ENCODE measurements around the gene KIZ.
A peak's percentile ranks its signal among the peaks of the same experiment; 100 is the strongest.
"Not testable (repeated sequence)": the region's sequence is repeated elsewhere in the genome, so short reads cannot be mapped to it uniquely, and the experiment has no call there.

KIZ gene

DNA sequence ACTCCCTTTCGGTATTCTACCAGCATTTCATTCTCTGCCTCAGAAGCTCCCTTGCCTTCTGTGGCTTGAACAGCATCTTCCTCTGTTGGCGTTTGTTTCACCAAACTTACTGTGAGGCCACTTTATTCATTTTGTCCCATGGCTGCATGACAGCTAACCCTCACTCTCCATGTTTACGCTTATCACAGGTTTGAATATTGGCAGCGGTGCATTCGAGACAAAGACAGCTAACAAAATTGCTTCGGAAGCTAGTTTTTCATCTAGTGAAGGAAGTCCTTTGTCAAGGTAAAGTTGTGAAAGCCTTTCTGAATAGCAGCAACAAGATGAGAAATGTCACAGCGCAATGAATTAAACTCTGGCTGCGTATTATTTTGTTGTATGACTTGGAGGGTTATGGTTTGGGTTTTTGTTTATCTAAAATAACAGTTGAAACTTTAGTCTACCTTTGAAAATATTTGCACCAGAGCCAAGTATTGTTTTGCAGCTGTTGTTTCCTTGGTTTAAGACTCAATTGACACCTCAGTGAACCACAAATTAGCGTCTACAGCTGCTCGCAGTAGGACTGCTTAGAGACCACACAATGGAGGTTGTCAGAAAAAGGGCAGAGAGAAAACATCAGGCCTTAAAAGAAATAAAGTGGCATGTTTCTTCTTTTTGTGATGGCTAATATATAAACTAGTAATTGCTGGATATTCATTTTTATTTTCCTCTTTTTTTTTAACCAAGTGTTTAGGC, 106.8 kb downstream of the KIZ start:
- DNase-seq: no peak

DNA sequence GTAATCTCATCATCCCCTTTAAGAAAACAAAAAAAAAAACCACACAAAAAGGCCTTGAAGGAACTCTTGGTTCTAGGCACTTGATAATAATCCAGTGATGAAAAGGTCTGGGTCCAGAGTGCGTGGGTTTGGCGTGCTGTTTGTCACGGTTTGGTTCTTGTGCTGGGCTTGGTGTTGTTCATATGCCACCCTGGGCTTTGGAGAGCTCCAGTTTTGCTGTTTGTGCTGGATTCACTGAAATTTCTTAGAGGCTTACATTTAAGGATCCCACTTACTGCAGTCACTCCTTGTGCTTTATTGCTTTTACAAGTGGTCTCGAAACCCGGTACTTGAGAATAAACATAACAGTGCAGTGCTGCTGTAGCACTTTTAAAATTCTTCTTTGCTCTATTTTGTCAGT, 108.4 kb downstream of the KIZ start:
- DNase-seq: no peak

DNA sequence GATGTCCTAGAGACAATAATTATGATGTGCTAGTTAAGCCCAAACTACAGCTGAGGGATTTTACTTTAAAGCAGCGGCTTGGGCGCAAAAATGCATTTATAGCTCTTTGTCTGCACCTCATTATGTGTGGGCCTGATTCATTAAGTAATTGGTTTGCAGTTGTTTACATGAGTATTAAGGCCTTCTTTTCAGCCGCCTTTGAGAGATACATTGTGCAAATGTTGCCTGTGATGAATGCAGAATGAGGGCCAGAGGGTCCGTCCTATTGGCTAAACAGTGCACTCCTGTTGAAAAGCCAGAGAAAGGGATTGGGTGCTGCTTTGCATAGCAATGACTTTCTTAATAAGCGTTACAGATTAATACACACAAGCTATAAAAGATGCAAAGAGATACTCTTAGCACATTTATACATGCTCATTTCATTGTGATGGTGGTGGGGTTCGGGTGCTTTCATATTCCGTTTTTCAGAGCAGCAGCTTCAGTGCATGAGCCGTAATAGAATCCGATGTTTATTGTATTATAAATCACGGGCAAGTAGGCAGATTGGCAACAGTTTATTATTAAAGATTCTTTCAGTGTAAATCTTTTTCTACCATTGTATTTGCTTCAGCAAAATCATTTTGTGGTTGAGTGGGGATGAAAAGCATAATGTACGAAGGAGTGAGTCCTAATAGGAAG, 109.1 kb downstream of the KIZ start:
- DNase-seq: no peak

GRCh38 chr20:21235484-21236445, 109.9 kb downstream of the KIZ start:
- peak; percentile 68 for DNase-seq

- no peak for DNase-seq
These were observed 112.3 kb downstream of the KIZ start for GRCh38 chr20:21237956-21238799.

- DNase-seq: no peak
These were observed 113.1 kb downstream of the KIZ start for GRCh38 chr20:21238818-21239536.

DNA sequence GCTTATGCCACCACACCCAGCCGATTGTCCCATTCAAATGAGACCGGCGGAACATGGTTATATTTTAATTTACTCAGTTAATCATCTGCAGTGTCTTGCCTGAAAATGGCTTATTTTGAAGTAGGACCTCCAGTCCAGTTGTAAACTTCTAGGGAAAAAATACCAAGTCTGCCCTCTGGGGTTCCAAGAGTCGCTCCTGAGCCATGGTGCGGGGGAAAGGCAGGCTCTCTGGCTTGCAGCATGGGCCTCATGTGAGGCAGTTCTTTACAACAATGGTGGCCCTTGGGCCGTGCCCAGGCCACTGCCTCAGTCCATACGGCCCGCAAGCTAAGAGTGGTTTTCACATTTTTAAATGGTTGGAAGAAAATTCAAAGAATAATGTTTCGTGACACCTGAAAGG, 114.5 kb downstream of the KIZ start:
- DNase-seq: no peak

DNA sequence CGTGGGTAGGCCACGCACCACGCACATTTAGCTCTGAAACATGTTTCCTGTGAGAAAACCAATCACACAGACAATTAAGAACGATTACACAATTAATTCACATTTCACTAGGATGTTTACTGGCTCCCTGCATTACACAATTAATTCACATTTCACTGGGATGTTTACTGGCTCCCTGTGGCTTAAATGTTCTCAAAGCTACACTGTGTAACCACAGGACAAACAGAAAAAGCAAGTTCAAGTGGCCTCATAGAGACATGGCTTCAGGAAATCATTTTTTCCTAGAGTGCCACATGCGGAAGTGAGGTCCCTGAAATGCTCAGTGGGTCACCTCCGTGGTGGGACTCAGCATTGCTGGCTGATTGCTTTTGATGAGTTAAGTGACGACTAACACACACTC, 115.5 kb downstream of the KIZ start:
- no peak for DNase-seq

DNA sequence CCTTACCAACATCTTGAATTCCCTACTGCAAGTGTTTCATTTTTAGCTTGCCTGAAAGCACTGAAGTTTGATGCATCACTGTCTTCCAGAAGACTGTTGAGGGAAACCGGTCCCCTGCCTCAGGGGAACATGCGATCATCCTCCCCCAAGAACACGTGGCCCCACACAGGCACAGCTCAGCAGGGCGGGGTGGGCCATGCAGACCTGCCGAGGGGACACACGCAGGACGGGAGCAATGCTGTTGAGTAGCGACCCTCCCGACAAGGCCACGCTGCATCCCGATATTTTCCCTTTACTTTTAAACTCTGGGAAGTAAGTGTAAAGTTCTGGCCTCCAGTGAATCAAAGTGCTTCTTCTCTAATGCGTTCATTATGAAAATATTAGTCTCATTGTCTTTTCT, 117.9 kb downstream of the KIZ start:
- no peak for DNase-seq

- no peak for DNase-seq
These were observed 118.9 kb downstream of the KIZ start for GRCh38 chr20:21244808-21245207.

- DNase-seq: no peak
These were observed 120.3 kb downstream of the KIZ start for GRCh38 chr20:21246161-21246560.

DNA sequence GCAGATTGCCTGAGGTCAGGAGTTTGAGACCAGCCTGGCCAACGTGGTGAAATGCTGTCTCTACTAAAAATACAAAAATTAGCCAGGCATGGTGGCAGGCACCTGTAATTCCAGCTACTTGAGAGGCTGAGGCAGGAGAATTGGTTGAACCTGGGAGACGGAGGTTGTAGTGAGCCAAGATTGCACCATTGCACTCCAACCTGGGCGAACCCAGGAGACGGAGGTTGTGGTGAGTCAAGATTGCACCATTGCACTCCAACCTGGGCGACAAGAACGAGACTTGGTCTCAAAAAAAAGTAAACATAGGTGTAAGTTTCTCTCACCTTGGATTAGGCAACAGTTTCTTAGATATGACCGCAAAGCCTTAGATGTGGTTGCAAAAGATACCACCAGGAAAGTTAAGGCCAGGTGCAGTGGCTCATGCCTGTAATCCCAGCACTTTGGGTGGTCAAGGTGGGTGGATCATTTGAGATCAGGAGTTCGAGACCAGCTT, 121.8 kb downstream of the KIZ start:
- DNase-seq: not testable (repeated sequence)

DNA sequence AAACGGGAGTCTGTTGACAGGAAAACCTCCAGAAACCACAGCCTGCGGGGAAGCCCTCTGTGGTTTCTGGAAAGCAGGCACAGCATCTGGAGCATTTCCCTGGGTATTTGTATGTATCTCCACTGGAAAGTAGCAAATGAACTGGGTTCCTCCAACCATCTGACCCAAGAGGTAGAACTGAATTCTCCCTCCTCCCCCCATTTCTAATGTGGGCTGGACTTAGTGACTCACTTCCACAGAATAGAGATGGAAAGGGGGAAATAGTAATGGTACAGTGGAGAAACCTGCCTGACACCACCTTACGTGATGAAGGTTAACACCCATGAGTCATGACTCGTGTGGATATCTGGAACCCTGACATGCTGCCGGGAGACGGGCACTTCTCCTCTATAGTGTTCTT, 125.4 kb downstream of the KIZ start:
- DNase-seq: no peak

GRCh38 chr20:21257192-21257591, 131.3 kb downstream of the KIZ start:
- no peak for DNase-seq

- DNase-seq: no peak
These were observed 132.5 kb downstream of the KIZ start for GRCh38 chr20:21258411-21258810.

DNA sequence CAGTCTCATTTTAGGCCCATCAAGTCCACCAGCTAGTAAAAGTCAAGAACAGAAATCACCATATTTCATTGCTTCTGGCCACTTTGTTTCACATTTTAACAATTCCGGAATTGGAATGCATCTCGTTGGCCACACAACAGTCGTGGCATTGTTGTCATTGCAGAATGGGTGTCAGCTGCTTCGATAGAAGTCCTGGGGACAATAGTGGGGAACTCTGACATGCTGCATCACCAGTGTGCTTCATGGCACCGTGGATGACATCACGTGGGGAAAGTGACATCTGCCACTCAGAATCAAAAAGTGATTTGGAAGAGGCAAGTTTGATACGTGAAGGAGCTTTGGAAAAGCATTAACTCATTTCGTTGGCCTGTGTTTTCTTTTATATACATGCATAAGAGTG, 133.5 kb downstream of the KIZ start:
- DNase-seq: no peak

DNA sequence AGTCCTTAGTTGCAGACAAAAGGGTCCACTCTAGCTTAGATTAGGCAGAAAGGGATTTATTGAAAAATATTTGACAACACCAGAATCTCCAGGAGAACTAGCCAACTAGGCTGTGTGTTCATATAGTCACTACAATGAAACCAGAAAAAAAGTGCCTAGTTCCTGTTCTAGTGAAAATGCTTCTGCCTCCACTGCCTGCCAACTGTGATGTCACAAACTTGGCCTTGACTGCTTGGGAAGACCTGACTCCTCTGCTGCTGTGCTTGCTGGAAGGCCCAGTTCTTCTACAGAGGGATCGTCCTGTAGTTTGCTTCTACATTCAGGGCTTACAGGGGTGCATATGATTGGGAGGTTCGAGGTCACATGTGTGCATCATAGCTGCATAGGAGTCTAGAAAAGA, 136.9 kb downstream of the KIZ start:
- no peak for DNase-seq

DNA sequence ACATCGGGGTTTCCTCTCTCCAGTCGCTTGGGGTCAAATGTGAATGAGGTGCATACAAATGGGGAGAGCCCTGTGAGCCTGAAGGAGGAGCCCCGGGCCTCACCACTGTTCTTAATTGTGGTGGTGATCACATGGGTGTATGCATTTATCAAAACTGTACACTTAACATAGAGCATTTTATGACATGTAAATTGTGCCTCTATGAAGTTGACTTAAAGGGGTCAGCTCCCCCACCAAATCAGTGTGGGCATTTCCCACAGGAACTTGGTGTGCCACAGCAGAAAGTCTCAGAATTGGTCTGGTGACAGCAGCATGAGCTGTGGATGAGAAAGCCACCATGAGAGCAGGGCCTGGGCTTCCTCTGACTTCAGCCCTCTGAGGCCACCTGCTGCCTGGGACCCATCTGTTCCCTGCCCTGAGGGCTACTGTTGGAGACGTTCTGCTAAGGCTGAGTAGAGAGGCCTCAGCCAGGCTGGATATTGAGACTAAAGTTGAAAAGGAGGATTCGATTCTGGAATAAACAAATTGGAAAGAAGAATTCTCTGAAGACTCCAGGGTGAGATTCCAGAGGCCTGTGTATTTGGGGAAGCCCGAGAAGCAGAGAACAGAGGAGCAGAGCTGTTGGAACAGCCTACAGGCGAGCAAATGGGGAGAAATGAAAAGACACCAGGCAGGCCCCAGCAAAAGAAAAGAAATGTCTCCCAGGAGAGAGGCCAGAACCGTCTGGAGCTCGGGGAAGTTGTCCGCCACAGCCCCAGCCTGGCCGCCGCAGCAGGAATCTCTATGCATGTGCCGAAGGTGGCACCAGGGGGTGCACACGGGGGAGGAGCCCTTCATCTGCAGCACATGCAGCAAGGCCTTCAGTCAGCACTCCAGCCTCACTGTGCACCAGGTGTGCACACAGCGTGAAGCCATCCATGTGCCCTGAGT, 139.6 kb downstream of the KIZ start:
- no peak for DNase-seq

DNA sequence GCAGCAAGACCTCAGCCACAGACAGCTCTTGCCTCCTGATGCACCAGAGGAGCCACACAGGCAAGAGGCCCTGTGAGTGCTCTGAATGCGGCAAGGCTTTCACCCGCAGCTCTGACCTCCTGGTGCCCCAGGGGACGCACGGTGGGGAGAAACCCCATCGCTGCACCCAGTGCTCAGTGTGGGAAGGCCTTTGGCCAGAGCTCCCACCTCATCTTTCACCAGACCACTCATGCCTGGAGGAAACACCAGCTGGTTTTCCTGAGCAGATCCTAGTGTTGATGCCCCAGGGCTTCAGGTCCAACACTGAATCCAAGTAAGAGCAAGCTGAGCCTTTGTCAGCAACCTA, 140.3 kb downstream of the KIZ start:
- DNase-seq: no peak

DNA sequence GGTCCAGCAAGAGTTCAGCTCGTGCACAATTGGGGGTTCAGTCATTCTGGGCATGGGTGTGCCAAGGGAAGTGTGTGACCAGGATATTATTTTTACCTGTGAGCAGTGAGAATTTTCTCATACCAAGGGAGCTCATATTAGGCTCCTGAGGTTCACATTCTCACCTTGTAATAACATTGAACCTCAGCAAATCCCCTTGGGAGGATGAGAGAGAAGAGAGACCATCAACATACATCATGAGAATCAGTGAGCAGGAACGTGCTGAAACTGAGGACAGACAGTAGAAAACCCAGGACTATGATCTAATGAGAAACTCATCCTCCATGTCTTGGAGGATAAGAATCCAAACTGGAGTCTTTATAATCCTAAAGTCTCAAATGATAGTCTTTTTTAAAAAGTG, 143.9 kb downstream of the KIZ start:
- no peak for DNase-seq

DNA sequence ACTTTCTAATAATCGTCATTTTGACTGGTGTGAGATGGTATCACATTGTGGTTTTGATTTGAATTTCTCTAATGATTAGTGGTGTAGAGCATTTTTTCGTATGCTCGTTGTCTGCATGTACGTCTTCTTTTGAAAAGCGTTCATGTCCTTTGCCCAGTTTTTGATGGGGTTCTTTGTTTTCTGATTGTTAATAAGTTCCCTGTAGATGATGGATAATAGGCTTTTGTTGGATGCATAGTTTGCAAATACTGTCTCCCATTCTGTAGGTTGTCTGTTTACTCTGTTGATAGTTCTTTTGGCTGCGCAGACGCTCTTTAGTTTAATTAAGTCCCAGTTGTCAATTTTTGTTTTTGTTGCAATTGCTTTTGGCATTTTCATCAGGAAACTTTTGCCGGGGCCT, 144.9 kb downstream of the KIZ start:
- no peak for DNase-seq
